BJ (cell line): Measurements from ENCODE around the gene LINC00237. TPM values are rescaled to one million over a fixed set of nuclear protein-coding genes. Genes with fewer than 3 reads are reported as not detected.

Experiments used
- CTCF ChIA-PET: fragments of 350-600 bp; formaldehyde crosslinking; extraction: SDS; loops from one replicate; lab custom pipeline; 2021; ENCODE audit warnings: antibody characterized with exemption, inconsistent platforms; lab: Yijun Ruan, JAX
- POLR2A ChIA-PET: fragments of 300-600 bp; sonication (Branson Sonifier 250); formaldehyde crosslinking; extraction: SDS; loops from one replicate; lab custom pipeline; 2021; ENCODE audit warnings: antibody characterized with exemption; lab: Charles Lee
- DNase-seq: peaks from one replicate; pipeline ENCODE4 v3.0.0-alpha.2; 2011; ENCODE audit warnings: low read depth
- H3K27me3 ChIP-seq: 2 replicates; pipeline ENCODE4 v1.6.0; 2011; ENCODE audit warnings: low read length; ENCODE audit not compliant: control insufficient read depth, insufficient read depth
- H3K36me3 ChIP-seq: 2 replicates; pipeline ENCODE4 v1.5.1; 2011; ENCODE audit warnings: low read length; ENCODE audit not compliant: control insufficient read depth, insufficient read depth
- H3K4me3 ChIP-seq: 2 replicates; pipeline ENCODE4 v1.5.1; 2011; ENCODE audit warnings: low read depth, mild to moderate bottlenecking, control low read depth, low read length
- polyA plus RNA-seq: library from polyadenylated mRNA; depleted of rRNA; stranded (reverse); fragments of >200 nt; gene quantifications from 2 replicates; pipeline ENCODE4 v1.2.3, GENCODE V29; 2011
- TF ChIP-seq, protein P1 (sequence below): IDR thresholded peaks from 2 replicates; pipeline ENCODE4 v1.5.1; 2011; ENCODE audit warnings: low read depth, mild to moderate bottlenecking, control low read depth, inconsistent platforms, low read length, moderate library complexity; ENCODE audit not compliant: insufficient read depth

LINC00237 gene
- polyA plus RNA-seq, 1 experiment = not detected

DNA sequence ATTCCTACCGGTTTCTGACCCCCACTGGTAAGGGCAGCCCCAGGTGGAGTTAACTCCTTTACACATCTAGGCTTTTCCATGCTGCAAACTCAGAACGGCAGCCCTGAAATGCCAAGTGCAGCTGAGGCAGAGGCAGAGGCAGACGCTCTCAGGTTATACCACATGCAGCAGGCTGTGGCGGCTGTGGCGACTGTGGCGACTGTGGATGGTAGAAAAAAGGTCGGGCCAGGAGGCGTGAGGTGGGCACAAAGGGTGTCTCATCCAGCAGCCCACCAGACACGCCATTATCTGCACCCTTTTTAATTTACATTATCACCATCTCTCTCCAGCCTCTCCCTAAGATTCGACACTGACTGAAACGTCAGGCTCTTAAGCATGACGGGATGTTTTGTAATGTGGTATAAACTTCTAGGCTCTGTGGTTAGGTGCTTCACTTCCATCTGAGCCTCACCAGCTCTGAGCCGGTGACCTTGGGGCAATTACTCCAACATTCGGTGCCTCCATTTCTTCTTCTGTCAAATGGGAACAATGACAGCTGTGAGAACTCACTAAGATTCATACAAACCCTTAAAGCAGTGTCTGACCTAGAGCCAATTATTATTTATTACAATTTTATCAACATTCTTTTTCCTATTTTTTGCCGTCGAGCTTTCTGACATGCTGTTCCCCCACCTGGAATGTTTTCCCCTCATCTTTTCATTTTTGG, 27.9 kb upstream of the LINC00237 start:
- no peaks in the 10 kb centered on the region for H3K27me3 ChIP-seq
- ChIA-PET CTCF (interaction anchor here (1.3 kb wide), 1 partner anchor 101 kb away, joined by 3 read pairs; no protein-coding TSS in a partner anchor), POLR2A (no interaction called here)
- no peak for DNase-seq
- H3K4me3 ChIP-seq = no peak overlapping the region
- TF ChIP-seq, protein P1, sequence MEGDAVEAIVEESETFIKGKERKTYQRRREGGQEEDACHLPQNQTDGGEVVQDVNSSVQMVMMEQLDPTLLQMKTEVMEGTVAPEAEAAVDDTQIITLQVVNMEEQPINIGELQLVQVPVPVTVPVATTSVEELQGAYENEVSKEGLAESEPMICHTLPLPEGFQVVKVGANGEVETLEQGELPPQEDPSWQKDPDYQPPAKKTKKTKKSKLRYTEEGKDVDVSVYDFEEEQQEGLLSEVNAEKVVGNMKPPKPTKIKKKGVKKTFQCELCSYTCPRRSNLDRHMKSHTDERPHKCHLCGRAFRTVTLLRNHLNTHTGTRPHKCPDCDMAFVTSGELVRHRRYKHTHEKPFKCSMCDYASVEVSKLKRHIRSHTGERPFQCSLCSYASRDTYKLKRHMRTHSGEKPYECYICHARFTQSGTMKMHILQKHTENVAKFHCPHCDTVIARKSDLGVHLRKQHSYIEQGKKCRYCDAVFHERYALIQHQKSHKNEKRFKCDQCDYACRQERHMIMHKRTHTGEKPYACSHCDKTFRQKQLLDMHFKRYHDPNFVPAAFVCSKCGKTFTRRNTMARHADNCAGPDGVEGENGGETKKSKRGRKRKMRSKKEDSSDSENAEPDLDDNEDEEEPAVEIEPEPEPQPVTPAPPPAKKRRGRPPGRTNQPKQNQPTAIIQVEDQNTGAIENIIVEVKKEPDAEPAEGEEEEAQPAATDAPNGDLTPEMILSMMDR = no peak
- H3K36me3 ChIP-seq = peaks cover 7% of the 10 kb centered on the region

DNA sequence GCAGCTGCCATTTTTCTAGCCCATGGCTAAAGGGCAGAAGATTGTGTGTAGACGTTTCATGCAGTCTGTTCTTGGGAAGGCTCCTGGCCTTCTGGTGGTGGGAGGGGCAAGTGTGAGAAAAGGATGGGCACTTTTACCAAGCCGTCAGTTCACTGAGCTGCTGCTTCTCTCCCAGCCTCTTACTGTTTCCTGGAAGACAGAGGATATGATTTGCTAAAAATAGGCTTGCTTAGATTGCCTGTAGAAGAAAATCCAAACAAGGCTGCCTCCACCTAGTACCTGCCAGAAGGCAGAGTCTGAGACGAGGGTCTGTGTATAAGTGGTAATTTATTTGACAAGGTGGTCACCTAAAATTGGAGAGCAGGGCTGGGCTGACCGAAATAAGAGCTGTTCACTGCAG, 27.2 kb upstream of the LINC00237 start:
- H3K36me3 ChIP-seq = peaks cover 7% of the 10 kb centered on the region
- CTCF ChIA-PET = no interaction called here
- DNase-seq = no peak
- POLR2A ChIA-PET = no interaction called here
- TF ChIP-seq, protein P1 = no peak
- H3K27me3 ChIP-seq = no peaks in the 10 kb centered on the region
- no peak overlapping the region for H3K4me3 ChIP-seq

DNA sequence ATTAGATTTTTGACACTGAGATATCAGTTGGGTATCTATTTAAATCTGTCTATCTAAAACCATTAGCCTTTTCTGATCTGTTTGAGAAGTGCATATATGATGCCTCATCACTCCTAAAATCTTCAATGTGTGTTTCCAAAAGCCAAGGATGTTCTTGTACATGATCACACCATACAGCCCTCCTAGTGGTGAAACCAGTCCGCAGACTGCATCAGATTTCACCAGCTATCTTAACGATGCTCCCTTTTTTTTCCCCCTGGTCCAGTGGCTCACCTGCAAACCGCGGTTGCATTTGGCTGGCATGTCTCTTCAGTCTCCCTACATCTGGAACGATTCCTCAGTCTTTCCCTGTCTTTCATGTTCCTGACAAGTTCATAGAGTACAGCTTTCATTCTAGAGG, 23.7 kb upstream of the LINC00237 start:
- POLR2A ChIA-PET = no interaction called here

DNA sequence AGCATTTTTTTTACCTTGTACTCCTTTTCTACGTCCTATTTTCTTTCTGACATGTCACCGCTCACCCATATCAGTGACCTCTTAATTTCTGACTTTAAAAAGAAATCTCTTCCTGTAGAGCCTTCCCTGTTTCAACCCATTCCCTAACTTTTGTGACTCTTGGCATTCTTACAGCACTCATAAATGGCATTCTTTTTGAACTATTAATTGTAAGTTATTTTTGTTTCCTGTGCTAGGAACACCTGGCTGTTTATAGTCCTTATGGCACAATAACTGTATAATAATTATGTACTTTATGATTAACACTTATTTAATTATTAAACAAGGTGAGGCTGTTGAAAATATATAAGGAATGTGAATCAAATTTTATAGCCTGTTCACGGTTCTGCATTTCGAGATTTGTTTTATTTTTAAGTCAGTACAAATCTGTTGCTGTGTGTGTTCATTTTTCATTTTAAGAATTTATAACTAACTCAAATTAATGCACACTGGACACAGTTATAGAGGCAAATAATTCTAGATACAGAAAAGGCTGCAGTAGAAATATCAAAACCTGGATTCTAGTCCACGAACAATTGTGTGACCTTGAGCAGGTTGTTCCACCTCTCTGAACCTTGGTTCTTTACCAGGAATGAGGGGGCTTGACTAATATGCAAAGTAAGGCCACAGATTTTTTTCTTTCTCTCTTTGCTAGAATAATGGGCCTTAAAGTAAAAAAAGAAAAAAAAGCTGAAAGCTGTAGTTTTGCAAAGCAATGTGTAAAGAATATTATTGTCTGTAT, 21.2 kb upstream of the LINC00237 start:
- ChIA-PET CTCF (interaction anchor here (1.0 to 2.9 kb wide), 5 partner anchors 13 to 108 kb away, joined by 3 to 16 read pairs (median 7); no protein-coding TSS in a partner anchor), POLR2A (no interaction called here)
- DNase-seq = no peak
- Histone ChIP-seq H3K4me3 (peak overlapping the region; percentile 97; the same call in 1 of the 2 replicates), H3K36me3 (no peaks in the 10 kb centered on the region), H3K27me3 (no peaks in the 10 kb centered on the region)
- TF ChIP-seq, protein P1 = no peak

More for the DNA sequence above, 23.7 kb upstream of the LINC00237 start:
- H3K36me3 ChIP-seq = peaks cover 1% of the 10 kb centered on the region
- H3K4me3 ChIP-seq = no peak overlapping the region
- H3K27me3 ChIP-seq = no peaks in the 10 kb centered on the region
- TF ChIP-seq, protein P1 = 0 out of 2 replicates have a peak, but pooled peaks have one; percentile 5
- DNase-seq = no peak
- CTCF ChIA-PET = interaction anchor here (2.3 to 2.8 kb wide), 2 partner anchors 11 to 106 kb away, joined by 6 to 7 read pairs; no protein-coding TSS in a partner anchor

DNA sequence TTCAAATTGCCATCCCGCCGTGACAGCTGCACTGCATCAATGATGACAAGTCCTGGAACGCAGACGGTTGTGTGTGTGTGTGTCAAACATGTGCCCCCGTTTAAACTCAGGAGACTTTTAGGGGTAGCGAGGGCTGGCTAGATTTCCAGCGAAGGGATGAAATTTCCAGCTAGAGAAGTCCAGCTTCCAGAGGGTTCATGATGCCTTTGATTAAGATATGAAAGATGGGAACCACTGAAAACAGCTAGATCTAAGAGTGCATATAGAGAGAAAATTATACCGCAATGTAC, 20.4 kb upstream of the LINC00237 start:
- DNase-seq = no peak
- H3K4me3 ChIP-seq = peak overlapping the region; percentile 97
- H3K36me3 ChIP-seq = no peaks in the 10 kb centered on the region
- POLR2A ChIA-PET = interaction anchor here (0.6 kb wide), 1 partner anchor 488 kb away, joined by 4 read pairs; no protein-coding TSS in a partner anchor
- no peaks in the 10 kb centered on the region for H3K27me3 ChIP-seq
- TF ChIP-seq, protein P1 = no peak
- CTCF ChIA-PET = interaction anchor here (0.6 to 2.9 kb wide), 10 partner anchors 13 to 109 kb away, joined by 3 to 16 read pairs (median 4); no protein-coding TSS in a partner anchor
